Ureter (tissue), 1 donor: Measurements from ENCODE around the gene ANKRD6. TPM values are rescaled to one million over a fixed set of nuclear protein-coding genes. Genes with fewer than 3 reads are reported as not detected.
A peak's percentile ranks its signal among the peaks of the same experiment; 100 is the strongest.
"Not testable (repeated sequence)": the region's sequence is repeated elsewhere in the genome, so short reads cannot be mapped to it uniquely, and the experiment has no call there.

Experiments
- DNase-seq: peaks from one replicate; pipeline ENCODE4 v3.0.0-alpha.2; 2020; ENCODE audit warnings: low spot score
- total RNA-seq: library from RNA; stranded (reverse); gene quantifications from one replicate; pipeline ENCODE4 v1.2.4, GENCODE V29; 2023
- donor health status: DM: yes; HTN: yes; CAD: no.

ANKRD6 gene
- total RNA-seq, result 34.3 TPM

- DNase-seq, result peak; percentile 71
Observed at GRCh38 chr6:89432875-89433251, at the start of gene ANKRD6. ANKRD6 (plus strand) TSS chr6:89433152; CDS start chr6:89566977, 133,825 bp downstream.

GRCh38 chr6:89385156-89385667 is 47.7 kb upstream of the ANKRD6 start:
- DNase-seq, result no peak

- no peak for DNase-seq
Observed at GRCh38 chr6:89385846-89386245, 47.1 kb upstream of the ANKRD6 start.

GRCh38 chr6:89386917-89387491 is 45.9 kb upstream of the ANKRD6 start:
- DNase-seq, result no peak

GRCh38 chr6:89387516-89388201 is 45.3 kb upstream of the ANKRD6 start:
- DNase-seq, result no peak

GRCh38 chr6:89388846-89389245 is 44.1 kb upstream of the ANKRD6 start:
- DNase-seq, result no peak

GRCh38 chr6:89392823-89393222 is 40.1 kb upstream of the ANKRD6 start:
- DNase-seq, result no peak

GRCh38 chr6:89393659-89394058 is 39.3 kb upstream of the ANKRD6 start:
- DNase-seq, result no peak

- DNase-seq, result not testable (repeated sequence)
Observed at GRCh38 chr6:89397884-89398283, 35.1 kb upstream of the ANKRD6 start.

- no peak for DNase-seq
Observed at GRCh38 chr6:89398762-89399525, 34.0 kb upstream of the ANKRD6 start.

GRCh38 chr6:89400050-89400449 is 32.9 kb upstream of the ANKRD6 start:
- DNase-seq, result no peak

GRCh38 chr6:89400912-89401399 is 32.0 kb upstream of the ANKRD6 start:
- no peak for DNase-seq

- DNase-seq, result no peak
Observed at GRCh38 chr6:89402776-89403175, 30.2 kb upstream of the ANKRD6 start.

- no peak for DNase-seq
Observed at GRCh38 chr6:89404512-89404911, 28.4 kb upstream of the ANKRD6 start.

GRCh38 chr6:89406141-89406540 is 26.8 kb upstream of the ANKRD6 start:
- DNase-seq, result no peak

GRCh38 chr6:89409461-89410035 is 23.4 kb upstream of the ANKRD6 start:
- DNase-seq, result no peak

GRCh38 chr6:89410231-89410761 is 22.7 kb upstream of the ANKRD6 start:
- no peak for DNase-seq

- DNase-seq, result no peak
Observed at GRCh38 chr6:89410788-89411144, 22.2 kb upstream of the ANKRD6 start.

GRCh38 chr6:89411145-89412070 is 21.5 kb upstream of the ANKRD6 start:
- peak; percentile 54 for DNase-seq

GRCh38 chr6:89412071-89413005 is 20.6 kb upstream of the ANKRD6 start, which contains the start of gene RRAGD:
RRAGD (minus strand) TSS chr6:89412273; CDS start chr6:89411993, 280 bp downstream.
- DNase-seq, result peak; percentile 80
